HG02973 (cell line): ENCODE results near the gene SLC22A5.

Experiments
- ATAC-seq: cut with Tn5 transposase; IDR thresholded peaks from one replicate; pipeline ENCODE4 v1.9.1; 2021; ENCODE audit warnings: moderate library complexity; ENCODE audit not compliant: unreplicated experiment

The SLC22A5 gene

DNA sequence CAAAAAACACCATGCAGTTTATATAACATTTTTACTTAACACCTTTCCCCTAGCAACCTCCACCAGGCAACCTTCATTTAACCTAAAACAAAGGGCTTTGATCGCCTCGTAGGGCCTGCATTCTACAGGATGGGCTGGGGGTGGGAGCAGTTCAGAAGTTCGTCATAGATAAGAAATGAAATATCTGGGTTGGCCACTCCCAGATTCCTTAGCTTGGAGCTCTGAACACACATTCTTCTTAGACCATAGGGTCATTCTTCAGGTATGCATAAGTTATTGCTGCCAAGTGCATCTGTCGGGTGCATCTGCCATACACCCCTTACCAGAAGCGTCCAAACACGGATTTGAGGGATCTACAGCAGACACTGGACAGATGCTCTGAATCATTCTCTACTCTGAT lies 4.3 kb upstream of the SLC22A5 start:
- no peak for ATAC-seq

DNA sequence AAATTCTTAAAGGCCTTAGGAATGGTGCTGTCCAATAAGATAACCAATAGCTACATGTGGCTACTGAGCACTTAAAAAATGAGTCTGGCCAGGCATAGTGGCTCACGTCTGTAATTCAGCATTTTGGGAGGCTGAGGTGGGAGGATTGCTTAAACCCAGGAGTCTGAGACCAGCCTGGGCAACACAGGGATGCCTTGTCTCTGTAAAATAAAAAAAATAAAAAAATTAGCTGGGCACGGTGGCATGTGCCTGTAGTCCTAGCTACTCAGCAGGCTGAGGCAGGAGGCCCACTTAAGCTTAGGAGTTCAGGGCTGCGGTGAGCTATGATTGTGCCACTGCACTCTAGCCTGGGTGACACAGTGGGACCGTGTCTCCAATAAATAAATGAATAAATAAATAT lies 1.3 kb upstream of the SLC22A5 start:
- no peak for ATAC-seq

GRCh38 chr5:132369007-132369473 lies 470 bp upstream of the SLC22A5 start:
- no peak for ATAC-seq

- no peak for ATAC-seq
Measured at GRCh38 chr5:132370181-132370970, 866 bp downstream of the SLC22A5 start.

DNA sequence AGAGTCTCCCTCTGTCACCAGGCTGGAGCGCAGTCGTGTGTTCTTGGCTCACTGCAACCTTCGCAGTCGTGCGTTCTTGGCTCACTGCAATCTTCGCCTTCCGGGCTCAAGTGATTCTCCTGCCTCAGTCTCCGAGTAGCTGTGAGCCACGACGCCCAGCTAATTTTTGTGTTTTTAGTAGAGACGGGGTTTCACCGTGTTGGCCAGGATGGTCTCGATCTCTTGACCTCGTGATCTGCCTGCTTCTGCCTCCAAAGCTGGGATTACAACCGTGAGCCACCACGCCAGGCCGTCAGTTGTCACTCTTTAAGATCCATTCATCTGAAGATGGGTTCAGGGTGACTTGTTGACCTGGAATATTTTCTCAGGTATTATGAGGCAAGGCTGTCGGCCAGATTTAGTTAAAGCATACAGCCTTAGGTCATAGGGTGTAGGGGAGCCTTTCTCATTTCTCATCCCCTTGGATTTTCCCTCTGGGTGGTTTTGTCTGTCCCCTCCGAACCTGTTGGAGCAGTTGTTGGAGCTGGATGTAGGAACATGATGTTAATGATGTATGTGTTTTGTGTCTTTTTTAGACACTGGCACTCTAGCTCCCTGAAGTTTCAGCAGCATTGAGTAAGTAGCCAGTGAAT lies 1.6 kb downstream of the SLC22A5 start:
- ATAC-seq = no peak

GRCh38 chr5:132371603-132371994 lies 2.1 kb downstream of the SLC22A5 start:
- ATAC-seq = no peak

- ATAC-seq = no peak
Measured at GRCh38 chr5:132372127-132372526, 2.6 kb downstream of the SLC22A5 start.

- no peak for ATAC-seq
Measured at GRCh38 chr5:132372542-132372941, 3.0 kb downstream of the SLC22A5 start.

GRCh38 chr5:132375957-132376356 lies 6.4 kb downstream of the SLC22A5 start:
- no peak for ATAC-seq

- no peak for ATAC-seq
Measured at GRCh38 chr5:132376694-132377641, 7.5 kb downstream of the SLC22A5 start.

DNA sequence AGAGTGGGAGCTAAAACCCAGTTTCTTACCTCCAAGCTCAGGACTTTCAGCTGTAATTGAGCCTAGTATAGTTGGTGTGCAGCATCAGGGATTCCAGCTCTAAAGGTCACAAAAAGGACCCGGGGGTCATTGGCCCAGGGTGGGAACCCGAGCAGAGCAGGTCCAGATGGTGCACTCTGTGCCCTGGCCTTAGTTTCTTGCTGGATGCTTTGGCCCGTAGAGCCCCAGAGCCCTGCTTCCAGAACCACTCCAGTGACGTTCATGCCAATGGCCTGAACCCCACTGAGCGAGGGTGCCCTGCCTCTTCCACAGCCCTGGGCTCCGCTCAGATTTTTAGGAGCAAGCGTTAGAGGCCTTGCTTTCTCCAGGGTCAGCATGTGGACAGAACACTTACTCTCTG lies 8.2 kb downstream of the SLC22A5 start:
- no peak for ATAC-seq

DNA sequence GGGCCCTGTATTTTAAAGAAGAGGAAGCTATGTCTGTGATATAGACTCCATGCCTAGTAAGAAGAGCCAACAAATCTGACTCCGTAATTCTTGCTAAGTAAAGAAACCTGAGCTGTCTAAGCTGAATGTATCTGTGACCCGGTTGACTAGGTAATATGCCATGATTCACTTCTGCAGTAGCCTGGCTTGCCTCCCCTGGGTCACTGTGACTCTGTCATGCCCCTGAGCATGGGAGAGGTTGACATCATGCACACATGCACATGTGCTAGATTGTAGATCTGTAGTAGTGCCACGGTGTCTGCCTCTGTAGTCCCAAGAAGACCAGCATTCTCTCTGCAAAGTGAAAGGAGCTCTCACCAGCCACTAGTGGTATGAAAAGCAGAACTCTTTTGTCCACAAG lies 9.1 kb downstream of the SLC22A5 start:
- ATAC-seq = no peak

DNA sequence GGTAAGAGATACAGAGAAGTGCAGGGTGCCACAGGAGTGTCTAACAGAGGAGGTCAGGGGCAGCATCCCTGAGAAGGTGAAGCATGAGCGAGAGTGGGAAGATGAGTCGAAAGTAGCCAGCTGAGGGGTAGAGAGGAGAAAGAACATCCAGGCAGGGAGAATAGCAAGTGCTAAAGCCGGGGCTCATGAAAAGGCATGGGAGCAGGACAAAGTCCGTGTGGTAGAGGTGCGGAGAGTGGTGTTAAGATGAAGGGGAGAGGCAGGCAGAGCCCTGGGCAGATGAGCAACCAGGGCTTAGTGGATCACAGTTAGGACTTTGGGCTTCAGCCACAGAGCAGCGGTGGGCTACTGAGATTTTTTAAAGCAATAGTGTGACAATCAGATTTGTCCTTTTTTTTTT lies 10.5 kb downstream of the SLC22A5 start:
- no peak for ATAC-seq

DNA sequence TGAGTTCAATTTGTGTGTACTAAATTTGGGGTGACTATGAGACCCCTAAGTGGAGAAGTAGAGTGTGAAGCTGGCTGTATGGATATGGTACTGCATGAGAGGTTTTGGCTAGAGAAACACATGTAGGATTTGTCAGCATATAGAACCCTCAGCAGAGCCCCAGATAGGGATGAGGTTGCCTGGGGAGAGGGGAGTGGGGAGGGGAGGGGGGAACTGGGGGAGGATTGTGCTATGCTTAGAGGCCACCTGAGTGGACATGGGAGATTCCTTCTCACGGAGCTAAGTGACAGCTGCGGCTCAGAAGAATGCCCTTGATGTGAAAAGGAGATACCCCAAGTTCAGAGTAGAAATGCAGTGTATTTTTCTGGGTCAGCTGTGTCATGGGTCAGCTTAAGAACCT lies 11.2 kb downstream of the SLC22A5 start:
- no peak for ATAC-seq

DNA sequence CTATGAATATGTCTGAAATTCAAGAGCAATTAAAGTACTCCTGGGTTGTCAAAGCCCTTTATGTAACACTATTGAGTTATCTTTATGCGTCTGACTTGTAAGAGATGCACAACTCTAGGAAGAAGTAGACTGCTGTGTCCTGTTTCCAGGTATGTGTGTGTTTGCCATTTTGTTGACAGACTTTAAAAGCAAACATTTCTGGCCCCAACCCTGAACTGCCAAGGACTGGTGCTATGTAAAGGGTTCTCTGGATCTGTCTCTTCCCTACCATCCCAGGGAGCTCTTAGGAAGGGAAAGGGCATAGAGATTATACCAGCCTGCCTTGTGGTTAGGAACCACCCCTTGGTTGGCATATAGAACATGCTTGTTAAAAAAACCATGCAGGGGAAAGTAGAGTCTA lies 12.1 kb downstream of the SLC22A5 start:
- no peak for ATAC-seq

DNA sequence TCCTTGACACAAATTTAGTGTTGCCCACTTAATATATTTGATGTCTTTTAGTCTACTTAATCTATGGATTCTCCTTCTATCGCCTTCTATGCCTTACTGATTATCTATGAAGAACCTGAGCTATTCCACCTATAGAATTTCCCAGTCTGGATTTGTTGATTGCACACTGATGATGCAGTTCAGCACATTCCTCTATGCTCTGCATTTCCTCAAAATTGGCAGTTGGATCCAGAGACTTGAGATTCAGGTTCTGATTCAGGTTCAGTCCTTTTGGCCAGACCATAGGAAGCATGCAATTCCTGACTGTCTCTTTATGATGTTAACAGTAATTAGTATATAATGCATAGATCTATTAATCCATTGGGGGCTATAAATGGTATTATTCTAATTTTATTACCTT lies 13.8 kb downstream of the SLC22A5 start:
- no peak for ATAC-seq

DNA sequence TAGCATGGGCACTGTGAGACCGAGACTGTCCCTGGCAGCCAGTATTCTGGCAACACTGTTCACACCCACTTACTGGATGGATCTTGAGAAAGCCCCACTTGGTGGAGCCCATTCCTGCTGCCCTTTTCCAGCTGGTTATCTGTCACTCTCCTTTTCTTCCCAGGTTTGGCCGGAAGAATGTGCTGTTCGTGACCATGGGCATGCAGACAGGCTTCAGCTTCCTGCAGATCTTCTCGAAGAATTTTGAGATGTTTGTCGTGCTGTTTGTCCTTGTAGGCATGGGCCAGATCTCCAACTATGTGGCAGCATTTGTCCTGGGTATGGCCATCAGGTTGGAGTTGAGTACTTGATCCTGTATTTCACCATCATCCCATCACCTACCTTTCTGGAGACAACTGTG lies 14.5 kb downstream of the SLC22A5 start:
- ATAC-seq = no peak

DNA sequence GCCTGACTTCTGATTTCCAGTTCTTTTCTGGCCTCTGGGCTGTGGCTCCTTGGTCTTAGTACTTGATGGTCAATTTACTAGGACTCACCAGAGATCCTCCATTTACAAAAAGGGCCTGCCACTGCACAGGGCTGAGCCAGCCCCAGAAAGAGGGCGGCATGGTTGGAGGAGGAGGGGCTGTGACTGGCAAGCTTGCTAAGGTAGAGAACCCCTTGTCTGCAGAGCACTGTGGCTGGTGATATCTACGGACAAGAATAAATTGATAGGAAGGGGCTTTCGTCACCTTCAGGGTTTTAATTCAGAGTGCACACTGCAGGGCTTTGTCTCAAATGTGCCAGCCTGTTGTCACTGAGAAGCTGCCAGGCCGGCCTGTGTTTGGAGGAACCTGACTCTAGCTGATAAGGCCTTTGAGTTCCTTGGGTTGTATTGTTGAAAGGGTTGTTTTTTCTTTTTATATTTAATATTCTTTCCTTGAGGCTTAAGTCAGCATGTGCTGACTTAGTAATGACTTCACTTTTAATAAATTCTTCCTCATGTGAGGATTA lies 15.1 kb downstream of the SLC22A5 start:
- ATAC-seq = no peak

- ATAC-seq = no peak
Measured at GRCh38 chr5:132385326-132386105, 16.0 kb downstream of the SLC22A5 start.

- ATAC-seq = peak; percentile 86
Measured at GRCh38 chr5:132386644-132387286, 17.3 kb downstream of the SLC22A5 start.
